HG02623 (cell line): Measurements from ENCODE around the gene SH3PXD2A.

Source experiments
- ATAC-seq: cut with Tn5 transposase; IDR thresholded peaks from one replicate; pipeline ENCODE4 v1.9.1; 2021; ENCODE audit warnings: moderate library complexity; ENCODE audit not compliant: unreplicated experiment

Gene SH3PXD2A

GRCh38 chr10:103653581-103654037, 201.8 kb downstream of the SH3PXD2A start:
- no peak for ATAC-seq

- ATAC-seq, result no peak
These were observed 202.6 kb downstream of the SH3PXD2A start for GRCh38 chr10:103652599-103653281.

- no peak for ATAC-seq
These were observed 203.4 kb downstream of the SH3PXD2A start for GRCh38 chr10:103651783-103652476.

- no peak for ATAC-seq
These were observed 204.0 kb downstream of the SH3PXD2A start for GRCh38 chr10:103651333-103651732.

- no peak for ATAC-seq
These were observed 205.5 kb downstream of the SH3PXD2A start for GRCh38 chr10:103649654-103650423.

GRCh38 chr10:103648636-103649532, 206.5 kb downstream of the SH3PXD2A start:
- no peak for ATAC-seq

GRCh38 chr10:103648251-103648635, 207.1 kb downstream of the SH3PXD2A start:
- ATAC-seq, result no peak

- no peak for ATAC-seq
These were observed 209.1 kb downstream of the SH3PXD2A start for GRCh38 chr10:103646304-103646703.

GRCh38 chr10:103645141-103646054, 210.0 kb downstream of the SH3PXD2A start:
- ATAC-seq, result no peak

GRCh38 chr10:103643381-103643780, 212.0 kb downstream of the SH3PXD2A start:
- no peak for ATAC-seq

GRCh38 chr10:103641326-103641725, 214.1 kb downstream of the SH3PXD2A start:
- ATAC-seq, result no peak

- no peak for ATAC-seq
These were observed 214.8 kb downstream of the SH3PXD2A start for GRCh38 chr10:103640436-103641181.

- ATAC-seq, result no peak
These were observed 216.4 kb downstream of the SH3PXD2A start for GRCh38 chr10:103638948-103639347.

- ATAC-seq, result no peak
These were observed 217.3 kb downstream of the SH3PXD2A start for GRCh38 chr10:103637927-103638557.

- no peak for ATAC-seq
These were observed 218.4 kb downstream of the SH3PXD2A start for GRCh38 chr10:103637011-103637410.

GRCh38 chr10:103636492-103636891, 218.9 kb downstream of the SH3PXD2A start:
- no peak for ATAC-seq

- ATAC-seq, result no peak
These were observed 219.8 kb downstream of the SH3PXD2A start for GRCh38 chr10:103635580-103635979.

- ATAC-seq, result no peak
These were observed 221.5 kb downstream of the SH3PXD2A start for GRCh38 chr10:103633846-103634245.
